Muscle of leg (tissue), 11 donors: ENCODE results near the gene ARSD. TPM values are rescaled to one million over a fixed set of nuclear protein-coding genes. Genes with fewer than 3 reads are reported as not detected.
"Not testable (repeated sequence)": the region's sequence is repeated elsewhere in the genome, so short reads cannot be mapped to it uniquely, and the experiment has no call there.

Experiments used
- DNase-seq: peaks from one replicate; pipeline ENCODE4 v3.0.0; 2013
- H3K27ac ChIP-seq: one replicate; pipeline ENCODE4 v1.5.1; 2013; ENCODE audit warnings: mild to moderate bottlenecking, low read length, control low read depth
- H3K27me3 ChIP-seq: one replicate; pipeline ENCODE4 v1.6.1; 2013; ENCODE audit warnings: low read length; ENCODE audit not compliant: control insufficient read depth, insufficient read depth
- H3K36me3 ChIP-seq: one replicate; pipeline ENCODE4 v1.6.1; 2013; ENCODE audit warnings: low read length; ENCODE audit not compliant: control insufficient read depth, insufficient read depth
- H3K4me1 ChIP-seq: one replicate; pipeline ENCODE4 v1.6.1; 2013; ENCODE audit warnings: low read length; ENCODE audit not compliant: control insufficient read depth, insufficient read depth
- H3K4me3 ChIP-seq: one replicate; pipeline ENCODE4 v1.5.1; 2013; ENCODE audit warnings: low read length, control low read depth
- H3K9me3 ChIP-seq: replicated peaks from 2 replicates; pipeline ENCODE4 v1.6.1; 2013; ENCODE audit warnings: low read depth, low read length; ENCODE audit not compliant: control insufficient read depth
- whole genome bisulfite sequencing: methylation state at CpG from one replicate; pipeline ENCODE4 v1.1.5; 2013; ENCODE audit warnings: missing lambda C conversion rate; ENCODE audit not compliant: insufficient coverage; 5-methylcytosine and 5-hydroxymethylcytosine counted together
- polyA plus RNA-seq, 8 donors: library from polyadenylated mRNA; unstranded; fragments of 120-200 nt; gene quantifications; one replicate each; pipeline versions ENCODE4 v1.2.1 to v1.2.3, GENCODE V29; 2013; ENCODE audit warnings: inconsistent platforms in 1 of 8, low replicate concordance in 1 of 8; ENCODE audit not compliant: insufficient read length in 8 of 8, insufficient read depth in 1 of 8
- total RNA-seq: library from RNA; stranded (reverse); fragments of 120-200 nt; gene quantifications from one replicate; pipeline ENCODE4 v1.2.4, GENCODE V29; 2013

The ARSD gene
- total and polyA plus RNA-seq, 9 donors = 7.1 to 10.9 (median 8.4) TPM

- H3K4me1 ChIP-seq = no peaks in the 10 kb centered on the region
- H3K9me3 ChIP-seq = peaks cover 10% of the 10 kb centered on the region
- no peak overlapping the region for H3K4me3 ChIP-seq
- no peak overlapping the region for H3K27ac ChIP-seq
- H3K27me3 ChIP-seq = peaks cover 7% of the 10 kb centered on the region
- H3K36me3 ChIP-seq = no peaks in the 10 kb centered on the region
- no peak for DNase-seq
- whole genome bisulfite sequencing = 83% methylated on average over 9 of the region's 18 CpGs
Observed at GRCh38 chrX:2934715-2935710, 5.9 kb upstream of the ARSD start.

- no peak for DNase-seq
- no peak overlapping the region for H3K27ac ChIP-seq
- H3K4me1 ChIP-seq = no peaks in the 10 kb centered on the region
- WGBS = 81% methylated on average over 15 of the region's 19 CpGs
- H3K36me3 ChIP-seq = no peaks in the 10 kb centered on the region
- H3K27me3 ChIP-seq = peaks cover 20% of the 10 kb centered on the region
- peaks cover 10% of the 10 kb centered on the region for H3K9me3 ChIP-seq
- H3K4me3 ChIP-seq = no peak overlapping the region
Observed at GRCh38 chrX:2933125-2933900, 4.2 kb upstream of the ARSD start.

GRCh38 chrX:2931612-2932011 lies 2.5 kb upstream of the ARSD start:
- Histone ChIP-seq H3K27me3 (peaks cover 26% of the 10 kb centered on the region), H3K4me3 (no peak overlapping the region), H3K27ac (no peak overlapping the region), H3K4me1 (no peaks in the 10 kb centered on the region), H3K36me3 (no peaks in the 10 kb centered on the region), H3K9me3 (peaks cover 10% of the 10 kb centered on the region)
- DNase-seq = no peak
- WGBS = 60% methylated on average over 3 of the region's 4 CpGs

- Histone ChIP-seq H3K36me3 (no peaks in the 10 kb centered on the region), H3K4me3 (no peak overlapping the region), H3K9me3 (peaks cover 10% of the 10 kb centered on the region), H3K27me3 (peaks cover 26% of the 10 kb centered on the region), H3K27ac (no peak overlapping the region), H3K4me1 (no peaks in the 10 kb centered on the region)
- DNase-seq = no peak
- WGBS = 57% methylated on average over 1 of the region's 2 CpGs
Observed at GRCh38 chrX:2931155-2931554, 2.0 kb upstream of the ARSD start.

GRCh38 chrX:2928191-2928582 lies 952 bp downstream of the ARSD start:
- H3K36me3 ChIP-seq = peaks cover 3% of the 10 kb centered on the region
- peaks cover 23% of the 10 kb centered on the region for H3K27me3 ChIP-seq
- under 1% methylated on average over 22 of the region's 27 CpGs for WGBS
- H3K4me3 ChIP-seq = peak overlapping the region; percentile 55
- H3K27ac ChIP-seq = peak overlapping the region; percentile 89
- no peaks in the 10 kb centered on the region for H3K4me1 ChIP-seq
- DNase-seq = peak; percentile 83
- peaks cover 10% of the 10 kb centered on the region for H3K9me3 ChIP-seq

GRCh38 chrX:2926664-2927275 lies 2.4 kb downstream of the ARSD start:
- Histone ChIP-seq H3K36me3 (peaks cover 3% of the 10 kb centered on the region), H3K4me3 (no peak overlapping the region), H3K4me1 (no peaks in the 10 kb centered on the region), H3K27ac (no peak overlapping the region), H3K27me3 (peaks cover 23% of the 10 kb centered on the region), H3K9me3 (peaks cover 9% of the 10 kb centered on the region)
- WGBS = 90% methylated on average over 7 of the region's 15 CpGs
- DNase-seq = no peak

- H3K4me3 ChIP-seq, H3K4me1 ChIP-seq, H3K27ac ChIP-seq, H3K36me3 ChIP-seq, DNase-seq, H3K9me3 ChIP-seq: not testable (repeated sequence)
- WGBS = 52% methylated on average over 3 of the region's 4 CpGs
- peaks cover 23% of the 10 kb centered on the region for H3K27me3 ChIP-seq
Observed at GRCh38 chrX:2926255-2926654, 2.9 kb downstream of the ARSD start.

- 84% methylated on average over 6 of the region's 9 CpGs for WGBS
- Histone ChIP-seq H3K27me3 (peaks cover 10% of the 10 kb centered on the region), H3K36me3 (peaks cover 11% of the 10 kb centered on the region), H3K27ac (no peak overlapping the region), H3K9me3 (no peaks in the 10 kb centered on the region), H3K4me3 (no peak overlapping the region), H3K4me1 (no peaks in the 10 kb centered on the region)
- no peak for DNase-seq
Observed at GRCh38 chrX:2924151-2924550, 5.0 kb downstream of the ARSD start.

- H3K27ac ChIP-seq = no peak overlapping the region
- 76% methylated on average over 7 of the region's 9 CpGs for WGBS
- no peaks in the 10 kb centered on the region for H3K4me1 ChIP-seq
- no peak for DNase-seq
- H3K27me3 ChIP-seq = no peaks in the 10 kb centered on the region
- no peak overlapping the region for H3K4me3 ChIP-seq
- no peaks in the 10 kb centered on the region for H3K9me3 ChIP-seq
- peaks cover 11% of the 10 kb centered on the region for H3K36me3 ChIP-seq
Observed at GRCh38 chrX:2921750-2922149, 7.4 kb downstream of the ARSD start.

GRCh38 chrX:2921193-2921592 lies 7.9 kb downstream of the ARSD start:
- Histone ChIP-seq H3K36me3 (peaks cover 11% of the 10 kb centered on the region), H3K9me3 (no peaks in the 10 kb centered on the region)

More at GRCh38 chrX:2921193-2921592, 7.9 kb downstream of the ARSD start:
- DNase-seq = no peak
- Histone ChIP-seq H3K4me3 (no peak overlapping the region), H3K4me1 (no peaks in the 10 kb centered on the region), H3K27ac (no peak overlapping the region), H3K27me3 (no peaks in the 10 kb centered on the region)
- 80% methylated on average over 1 of the region's 1 CpG for WGBS
